ENCODE results near the gene PDE6A. TPM values are rescaled to one million over a fixed set of nuclear protein-coding genes. Genes with fewer than 3 reads are reported as not detected.

The PDE6A gene
- total and polyA plus RNA-seq, 2 of the 13 experiments (the other 11 are each of a cell fraction or from before 2014, with no cell fraction given): 0.01 TPM; not detected in 1

DNA sequence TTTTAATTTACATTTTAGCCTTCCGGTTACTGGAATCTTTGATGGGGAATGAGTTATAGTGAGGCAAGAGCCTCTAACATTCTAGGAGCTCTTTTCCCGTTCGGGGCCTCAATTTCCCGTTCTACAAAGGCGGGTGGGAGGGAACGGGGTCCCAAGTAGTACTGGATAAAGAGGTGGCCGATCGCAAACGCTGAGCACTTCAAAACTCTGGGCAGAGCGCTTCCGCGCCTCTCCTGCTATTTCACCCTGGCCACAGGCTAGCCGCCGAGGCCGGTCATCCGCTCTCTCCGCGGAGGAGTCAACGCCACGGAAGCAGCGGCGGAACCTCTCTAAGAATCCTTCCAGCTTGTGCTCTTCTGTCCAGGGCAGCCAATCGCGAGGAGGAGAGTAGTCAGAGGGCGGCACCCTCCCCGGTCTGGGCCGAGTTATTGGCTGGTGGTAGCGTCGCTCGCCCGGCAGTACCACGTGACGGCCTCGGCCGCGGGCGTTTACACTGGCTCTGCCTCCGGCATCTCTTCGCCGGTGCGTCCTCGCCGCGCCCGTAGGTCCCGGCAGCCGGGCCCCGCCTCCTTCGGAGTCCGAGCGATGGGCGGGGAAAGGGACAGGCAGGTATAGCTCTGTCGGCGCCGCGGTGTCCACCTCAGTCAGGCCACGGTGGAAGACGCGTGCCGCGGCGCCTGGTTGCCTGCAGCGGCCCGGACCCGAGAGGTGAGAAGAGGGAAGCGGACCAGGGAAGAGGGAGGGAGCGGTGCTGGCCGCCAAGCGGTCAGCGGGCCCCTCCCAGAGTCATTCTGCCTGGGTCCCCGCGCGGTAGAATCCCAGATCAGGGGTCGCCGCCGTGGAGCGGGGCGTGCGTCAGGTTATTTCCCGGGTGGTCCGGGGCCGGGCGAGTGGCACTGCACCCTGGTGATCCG is 15.9 kb upstream of the PDE6A start, which contains the start of gene SLC26A2 (continued):
- TF ChIP-seq NFATC3 (CRISPR knock-in tag; IDR thresholded peaks at IDR 0.05): no peak
- no peak for TF ChIP-seq SMARCE1 (IDR thresholded peaks at IDR 0.05; ENCODE audit: borderline replicate concordance)
- TF ChIP-seq FUBP1 (CRISPR knock-in tag; IDR thresholded peaks at IDR 0.05; ENCODE audit: borderline replicate concordance): no peak
- no peak for TF ChIP-seq SMARCC2 (IDR thresholded peaks at IDR 0.05)
- TF ChIP-seq, protein P1, sequence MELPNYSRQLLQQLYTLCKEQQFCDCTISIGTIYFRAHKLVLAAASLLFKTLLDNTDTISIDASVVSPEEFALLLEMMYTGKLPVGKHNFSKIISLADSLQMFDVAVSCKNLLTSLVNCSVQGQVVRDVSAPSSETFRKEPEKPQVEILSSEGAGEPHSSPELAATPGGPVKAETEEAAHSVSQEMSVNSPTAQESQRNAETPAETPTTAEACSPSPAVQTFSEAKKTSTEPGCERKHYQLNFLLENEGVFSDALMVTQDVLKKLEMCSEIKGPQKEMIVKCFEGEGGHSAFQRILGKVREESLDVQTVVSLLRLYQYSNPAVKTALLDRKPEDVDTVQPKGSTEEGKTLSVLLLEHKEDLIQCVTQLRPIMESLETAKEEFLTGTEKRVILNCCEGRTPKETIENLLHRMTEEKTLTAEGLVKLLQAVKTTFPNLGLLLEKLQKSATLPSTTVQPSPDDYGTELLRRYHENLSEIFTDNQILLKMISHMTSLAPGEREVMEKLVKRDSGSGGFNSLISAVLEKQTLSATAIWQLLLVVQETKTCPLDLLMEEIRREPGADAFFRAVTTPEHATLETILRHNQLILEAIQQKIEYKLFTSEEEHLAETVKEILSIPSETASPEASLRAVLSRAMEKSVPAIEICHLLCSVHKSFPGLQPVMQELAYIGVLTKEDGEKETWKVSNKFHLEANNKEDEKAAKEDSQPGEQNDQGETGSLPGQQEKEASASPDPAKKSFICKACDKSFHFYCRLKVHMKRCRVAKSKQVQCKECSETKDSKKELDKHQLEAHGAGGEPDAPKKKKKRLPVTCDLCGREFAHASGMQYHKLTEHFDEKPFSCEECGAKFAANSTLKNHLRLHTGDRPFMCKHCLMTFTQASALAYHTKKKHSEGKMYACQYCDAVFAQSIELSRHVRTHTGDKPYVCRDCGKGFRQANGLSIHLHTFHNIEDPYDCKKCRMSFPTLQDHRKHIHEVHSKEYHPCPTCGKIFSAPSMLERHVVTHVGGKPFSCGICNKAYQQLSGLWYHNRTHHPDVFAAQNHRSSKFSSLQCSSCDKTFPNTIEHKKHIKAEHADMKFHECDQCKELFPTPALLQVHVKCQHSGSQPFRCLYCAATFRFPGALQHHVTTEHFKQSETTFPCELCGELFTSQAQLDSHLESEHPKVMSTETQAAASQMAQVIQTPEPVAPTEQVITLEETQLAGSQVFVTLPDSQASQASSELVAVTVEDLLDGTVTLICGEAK (IDR thresholded peaks at IDR 0.05): no peak
- TF ChIP-seq, protein P1 (CRISPR knock-in tag; IDR thresholded peaks at IDR 0.05): peak; percentile 26; the same call in 1 of the 2 replicates
- no peak for TF ChIP-seq ZNF674 (CRISPR knock-in tag; IDR thresholded peaks at IDR 0.05; ENCODE audit: low read depth)
- no peak for TF ChIP-seq ZNF326 (CRISPR knock-in tag; IDR thresholded peaks at IDR 0.05; ENCODE audit: borderline replicate concordance)
- no peak; the same call in 1 of the 2 replicates for TF ChIP-seq TBX2 (CRISPR knock-in tag; IDR thresholded peaks at IDR 0.05; ENCODE audit: borderline replicate concordance)
- TF ChIP-seq ZNF335 (CRISPR knock-in tag; IDR thresholded peaks at IDR 0.05): no peak
- no peak for TF ChIP-seq NFE2L2 (IDR thresholded peaks at IDR 0.05; ENCODE audit: low read length)
- TF ChIP-seq NONO (IDR thresholded peaks at IDR 0.05): no peak
- TF ChIP-seq NONO (CRISPR knock-in tag; conservative IDR thresholded peaks at IDR 0.05): peak; percentile 40
- no peak for TF ChIP-seq RCOR2 (CRISPR knock-in tag; IDR thresholded peaks at IDR 0.05)
- TF ChIP-seq MEF2D (CRISPR knock-in tag; IDR thresholded peaks at IDR 0.05): peak; percentile 53; the same call in 1 of the 2 replicates
- no peak for TF ChIP-seq ZNF557 (CRISPR knock-in tag; IDR thresholded peaks at IDR 0.05)
- no peak for TF ChIP-seq ZNF713 (CRISPR knock-in tag; IDR thresholded peaks at IDR 0.05)
- TF ChIP-seq EHMT2 (IDR thresholded peaks at IDR 0.05; ENCODE audit: borderline replicate concordance, low read depth, low read length): no peak
- TF ChIP-seq, protein P2, sequence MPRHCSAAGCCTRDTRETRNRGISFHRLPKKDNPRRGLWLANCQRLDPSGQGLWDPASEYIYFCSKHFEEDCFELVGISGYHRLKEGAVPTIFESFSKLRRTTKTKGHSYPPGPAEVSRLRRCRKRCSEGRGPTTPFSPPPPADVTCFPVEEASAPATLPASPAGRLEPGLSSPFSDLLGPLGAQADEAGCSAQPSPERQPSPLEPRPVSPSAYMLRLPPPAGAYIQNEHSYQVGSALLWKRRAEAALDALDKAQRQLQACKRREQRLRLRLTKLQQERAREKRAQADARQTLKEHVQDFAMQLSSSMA (CRISPR knock-in tag; IDR thresholded peaks at IDR 0.05): peak; percentile 63; the same call in 1 of the 2 replicates
